ELR (cell line): ENCODE results near the gene TMOD2.
"Not testable (repeated sequence)": the region's sequence is repeated elsewhere in the genome, so short reads cannot be mapped to it uniquely, and the experiment has no call there.

ENCODE experiments used
- DNase-seq: peaks from one replicate; pipeline ENCODE4 v3.0.0-alpha.2; 2015; ENCODE audit warnings: low read depth

TMOD2 gene

DNA sequence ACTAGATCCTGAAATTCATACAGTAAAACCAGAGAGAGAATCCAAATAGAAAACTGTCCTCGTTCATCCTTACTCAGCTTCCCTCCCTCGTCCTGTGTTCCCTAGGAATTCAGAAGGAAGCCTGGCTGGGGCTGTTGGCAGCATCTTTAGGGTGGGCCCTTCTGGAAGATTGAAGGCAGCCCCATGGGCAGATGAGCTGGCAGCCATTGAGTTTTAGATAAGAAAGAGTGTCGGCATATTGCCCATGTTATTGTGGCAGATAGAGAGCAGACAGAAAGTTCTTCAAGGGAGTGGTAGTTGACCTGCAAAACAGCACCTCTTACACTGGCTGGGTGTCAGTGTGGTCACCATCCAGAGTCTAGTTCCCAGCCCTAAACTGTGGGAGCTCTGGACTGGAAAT lies 23.5 kb downstream of the TMOD2 start:
- DNase-seq: no peak

DNA sequence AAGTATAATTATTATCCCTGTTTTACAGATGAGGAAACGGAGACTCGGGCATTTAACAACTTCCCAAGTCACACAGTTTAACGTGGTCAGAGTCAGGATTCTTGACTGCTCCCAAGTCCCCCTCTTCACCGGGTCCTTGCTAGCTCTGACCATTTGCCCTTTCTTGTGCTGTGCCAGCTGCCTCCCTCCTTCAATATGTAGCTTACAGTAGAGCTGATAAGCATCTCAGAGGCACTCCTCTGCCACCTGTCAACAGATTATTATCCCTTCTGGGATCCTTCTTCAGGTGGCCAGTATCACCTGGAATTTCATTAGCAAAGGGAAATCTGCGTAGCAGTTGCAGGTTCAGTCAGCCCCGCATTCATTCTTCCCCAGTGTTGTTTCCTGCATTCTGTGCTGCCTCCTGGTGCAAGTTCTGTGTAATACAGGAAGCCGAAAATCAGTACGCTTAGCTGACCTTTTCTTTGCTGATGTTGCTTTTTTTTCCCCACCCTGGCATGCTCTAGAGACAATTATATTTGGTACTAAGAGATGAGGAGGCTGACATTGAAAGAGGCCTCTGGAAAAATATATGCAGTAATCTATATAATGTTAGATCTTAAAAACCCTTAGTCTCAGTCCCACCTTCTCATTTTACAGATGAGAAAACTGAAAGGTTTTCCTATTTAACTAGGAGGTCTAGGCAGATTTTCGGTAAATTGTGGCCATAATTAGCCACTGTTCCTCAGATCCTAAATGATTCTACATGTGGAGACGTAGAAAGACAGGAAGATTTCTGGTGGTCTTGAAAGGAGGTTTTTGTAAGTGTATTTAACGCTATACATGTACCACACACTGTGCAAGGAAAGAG lies 24.8 kb downstream of the TMOD2 start:
- DNase-seq: peak; percentile 63

DNA sequence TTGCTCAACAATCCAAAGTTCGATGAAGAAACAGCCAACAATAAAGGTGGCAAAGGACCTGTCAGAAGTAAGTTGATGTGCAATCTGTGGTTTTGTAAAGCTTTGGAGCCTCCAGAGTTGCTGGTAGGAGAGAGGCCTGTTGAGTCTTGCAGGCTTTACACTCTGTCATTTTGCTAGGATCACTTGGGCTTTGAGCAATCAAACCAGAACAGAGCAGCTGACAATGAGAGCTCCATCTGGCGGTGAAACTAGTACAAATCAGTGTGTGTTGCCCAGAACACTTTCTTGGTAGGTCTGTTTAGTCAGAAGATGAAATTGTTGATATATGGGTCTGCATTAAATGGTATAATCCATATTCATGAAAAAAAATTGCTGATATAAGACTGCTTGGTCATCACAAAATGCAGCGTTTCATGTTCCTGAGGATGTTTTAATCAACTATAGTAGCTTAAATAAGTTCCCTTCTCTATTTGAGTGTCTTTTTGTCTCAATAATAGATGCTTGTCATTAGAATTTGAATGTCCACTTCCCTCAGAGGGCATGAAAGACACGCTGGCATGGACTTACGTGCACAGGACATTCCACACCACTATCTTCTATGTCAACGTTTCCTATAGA lies 25.7 kb downstream of the TMOD2 start:
- peak; percentile 77 for DNase-seq

- peak; percentile 46 for DNase-seq
Observed at GRCh38 chr15:51780636-51781035, 29.2 kb downstream of the TMOD2 start.

DNA sequence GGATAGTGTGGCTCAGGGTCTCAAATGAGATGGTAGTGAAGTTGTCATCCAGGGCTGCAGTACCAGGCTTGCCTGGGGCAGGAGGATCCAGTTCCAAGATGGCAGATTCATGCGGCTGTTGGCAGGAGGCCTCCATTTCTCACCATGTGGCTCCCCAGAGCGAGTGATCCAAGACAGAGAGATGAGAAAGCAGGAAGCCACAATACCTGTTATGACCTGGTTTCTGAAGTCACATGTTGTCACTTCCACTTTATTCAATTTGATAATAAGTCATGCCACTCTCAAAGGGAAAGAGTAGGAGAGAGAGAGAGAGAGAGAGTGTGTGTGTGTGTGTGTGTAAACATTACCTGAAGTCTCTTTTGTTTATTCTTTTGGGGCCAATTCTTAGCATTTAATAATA lies 30.1 kb downstream of the TMOD2 start:
- no peak for DNase-seq

GRCh38 chr15:51782357-51782896 lies 31.0 kb downstream of the TMOD2 start:
- DNase-seq: peak; percentile 58

DNA sequence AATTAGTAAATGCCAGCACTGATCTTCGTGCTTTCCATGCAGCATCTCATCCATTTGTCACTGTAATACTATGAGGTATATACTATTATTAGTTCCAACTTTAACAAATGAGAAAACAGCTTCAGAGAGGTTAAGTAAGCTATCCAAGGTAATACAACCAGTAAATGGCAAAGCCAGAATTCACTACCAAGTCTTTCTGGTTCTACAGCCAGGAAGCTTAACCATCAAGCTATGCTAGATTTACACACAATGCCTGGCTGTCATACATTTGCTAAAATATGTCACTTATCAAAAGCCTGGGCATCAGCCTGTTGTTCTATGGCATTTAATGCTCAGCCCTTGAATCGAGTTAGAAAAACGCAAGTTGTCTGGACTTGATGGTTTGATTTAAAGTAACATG lies 32.6 kb downstream of the TMOD2 start:
- DNase-seq: no peak

DNA sequence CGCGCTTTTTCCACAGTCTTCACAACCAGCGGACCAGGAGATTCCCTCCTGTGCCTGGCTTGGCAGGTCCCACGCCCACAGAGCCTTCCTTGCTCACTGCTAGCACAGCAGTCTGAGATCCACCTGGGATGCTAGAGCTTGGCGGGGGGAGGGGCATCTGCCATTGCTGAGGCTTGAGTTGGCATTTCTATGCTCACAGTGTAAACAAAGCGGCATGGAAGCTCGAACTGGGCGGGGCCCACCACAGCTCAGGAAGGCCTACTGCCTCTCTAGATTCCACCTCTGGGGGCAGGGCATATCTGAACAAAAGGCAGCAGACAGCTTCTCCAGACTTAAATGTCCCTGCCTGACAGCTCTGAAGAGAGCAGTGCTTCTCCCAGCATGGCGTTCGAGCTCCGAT lies 35.7 kb downstream of the TMOD2 start:
- peak; percentile 29 for DNase-seq

GRCh38 chr15:51792474-51792873 lies 41.1 kb downstream of the TMOD2 start:
- DNase-seq: not testable (repeated sequence)

GRCh38 chr15:51793521-51794305 lies 42.3 kb downstream of the TMOD2 start:
- DNase-seq: no peak

DNA sequence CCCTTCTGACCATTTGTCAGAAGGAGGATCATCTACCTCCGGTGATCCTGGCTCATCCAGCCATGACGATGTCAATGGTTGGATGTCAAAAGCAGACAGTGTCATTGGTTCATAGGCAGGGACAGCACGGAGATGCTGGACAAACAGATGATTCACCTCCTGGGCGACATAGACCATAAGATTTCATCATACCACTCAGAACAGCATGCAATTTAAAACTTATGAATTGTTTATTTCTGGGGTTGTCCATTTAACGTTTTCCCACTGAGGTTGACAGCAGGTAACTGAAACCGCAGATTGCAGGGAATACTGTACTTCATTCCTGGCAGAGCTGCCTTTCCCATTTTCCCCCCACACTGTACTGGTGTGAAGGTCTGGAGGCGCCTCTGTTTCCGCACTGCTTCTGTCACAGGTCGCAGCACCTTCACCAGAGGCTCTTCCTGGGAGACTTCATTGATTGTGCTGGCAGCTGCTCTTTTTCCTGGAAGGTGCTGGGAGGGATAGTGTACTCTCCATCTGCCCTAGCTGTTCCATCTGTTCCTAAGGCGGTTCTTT lies 45.5 kb downstream of the TMOD2 start:
- peak; percentile 30 for DNase-seq

DNA sequence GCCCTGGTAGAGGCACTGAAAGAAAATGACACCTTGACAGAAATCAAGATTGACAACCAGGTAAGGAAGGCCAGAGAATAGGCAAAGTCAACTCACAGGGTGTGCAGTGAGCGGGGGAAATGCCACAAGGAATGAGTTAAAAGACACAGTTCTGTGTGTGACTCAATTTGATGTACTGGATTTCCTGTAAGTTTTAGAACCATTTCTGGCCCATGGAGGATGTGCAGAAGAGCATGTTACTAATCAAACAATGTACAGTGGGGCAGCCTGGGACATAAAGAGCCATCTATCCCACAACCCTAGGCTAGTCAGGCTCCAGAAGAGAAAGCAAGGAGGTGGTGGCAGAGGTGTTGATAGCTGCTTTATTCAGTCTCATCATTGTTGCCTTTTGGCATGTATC lies 46.9 kb downstream of the TMOD2 start:
- DNase-seq: peak; percentile 4

GRCh38 chr15:51799282-51800252 lies 48.2 kb downstream of the TMOD2 start:
- no peak for DNase-seq

- DNase-seq: peak; percentile 52
Observed at GRCh38 chr15:51801391-51801835, 50.0 kb downstream of the TMOD2 start.

- no peak for DNase-seq
Observed at GRCh38 chr15:51802593-51802992, 51.2 kb downstream of the TMOD2 start.

DNA sequence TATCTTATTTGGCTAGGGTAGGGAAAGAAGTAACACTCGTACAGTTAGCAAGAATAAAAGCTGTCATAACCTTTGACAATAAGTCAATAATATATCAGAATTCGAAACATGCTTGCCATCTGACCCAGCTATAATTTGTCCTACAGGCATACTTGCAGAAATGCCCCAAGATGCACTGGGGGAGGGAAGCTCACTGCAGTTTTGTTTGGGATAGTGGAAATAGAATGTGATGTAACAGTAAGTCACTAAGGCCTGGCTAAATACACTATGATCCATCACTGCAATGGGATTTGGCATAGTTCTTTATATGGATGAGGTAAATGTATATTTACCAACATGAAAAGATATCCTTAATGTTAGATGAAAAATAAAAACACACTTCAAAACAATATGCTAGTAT lies 52.6 kb downstream of the TMOD2 start:
- peak; percentile 13 for DNase-seq

GRCh38 chr15:51806123-51806522 lies 54.7 kb downstream of the TMOD2 start:
- DNase-seq: no peak

DNA sequence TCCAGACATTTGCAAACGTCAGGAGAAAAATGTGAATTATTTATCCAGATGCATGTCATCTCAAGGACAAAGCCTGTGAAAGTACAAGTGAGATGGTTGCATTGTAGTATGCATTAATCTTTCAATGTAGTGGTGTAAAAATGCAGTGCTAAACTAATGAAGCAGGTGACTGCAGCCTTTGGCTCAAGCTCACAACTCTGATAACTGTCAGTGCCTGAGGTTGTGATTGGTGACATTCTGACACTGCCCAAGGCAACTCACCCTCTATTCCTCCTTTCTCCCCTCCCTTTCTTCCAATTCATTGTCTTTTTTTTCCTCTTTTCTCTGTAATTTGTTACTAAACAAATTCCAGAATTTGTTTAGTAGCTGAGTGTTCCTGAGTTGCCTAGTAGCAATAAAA lies 58.1 kb downstream of the TMOD2 start:
- DNase-seq: no peak

DNA sequence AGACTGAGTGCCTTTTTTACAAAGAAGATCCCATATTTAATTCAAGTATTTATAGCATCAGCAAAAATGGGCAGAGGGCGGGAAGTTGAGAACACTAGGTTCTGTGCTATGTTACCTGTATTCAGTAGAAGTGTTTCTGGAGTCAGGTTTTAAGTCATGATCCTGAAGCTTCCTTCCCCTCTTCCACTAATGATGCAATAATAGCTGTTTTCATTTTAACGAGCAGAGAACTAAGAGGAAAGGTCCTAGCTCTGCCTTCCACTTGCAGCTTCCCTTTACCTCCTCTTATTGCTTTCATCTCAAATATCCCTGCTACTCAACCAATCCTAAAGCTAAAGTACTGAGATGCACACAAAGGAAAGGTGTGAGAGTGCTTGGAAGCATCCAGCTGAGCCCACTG lies 61.2 kb downstream of the TMOD2 start:
- DNase-seq: no peak

GRCh38 chr15:51814606-51815005 lies 63.2 kb downstream of the TMOD2 start:
- DNase-seq: no peak

GRCh38 chr15:51816611-51817010 lies 65.2 kb downstream of the TMOD2 start:
- DNase-seq: no peak
